HS-27A (cell line): ENCODE results near the gene PDXK.
"Not testable (repeated sequence)": the region's sequence is repeated elsewhere in the genome, so short reads cannot be mapped to it uniquely, and the experiment has no call there.

Experiments used
- DNase-seq: peaks from one replicate; pipeline ENCODE4 v3.0.0-alpha.2; 2012; ENCODE audit warnings: low read depth, missing footprints

The PDXK gene

GRCh38 chr21:43697758-43698643 is 20.9 kb upstream of the PDXK start:
- DNase-seq: no peak

GRCh38 chr21:43699492-43699777 is 19.5 kb upstream of the PDXK start:
- not testable (repeated sequence) for DNase-seq

DNA sequence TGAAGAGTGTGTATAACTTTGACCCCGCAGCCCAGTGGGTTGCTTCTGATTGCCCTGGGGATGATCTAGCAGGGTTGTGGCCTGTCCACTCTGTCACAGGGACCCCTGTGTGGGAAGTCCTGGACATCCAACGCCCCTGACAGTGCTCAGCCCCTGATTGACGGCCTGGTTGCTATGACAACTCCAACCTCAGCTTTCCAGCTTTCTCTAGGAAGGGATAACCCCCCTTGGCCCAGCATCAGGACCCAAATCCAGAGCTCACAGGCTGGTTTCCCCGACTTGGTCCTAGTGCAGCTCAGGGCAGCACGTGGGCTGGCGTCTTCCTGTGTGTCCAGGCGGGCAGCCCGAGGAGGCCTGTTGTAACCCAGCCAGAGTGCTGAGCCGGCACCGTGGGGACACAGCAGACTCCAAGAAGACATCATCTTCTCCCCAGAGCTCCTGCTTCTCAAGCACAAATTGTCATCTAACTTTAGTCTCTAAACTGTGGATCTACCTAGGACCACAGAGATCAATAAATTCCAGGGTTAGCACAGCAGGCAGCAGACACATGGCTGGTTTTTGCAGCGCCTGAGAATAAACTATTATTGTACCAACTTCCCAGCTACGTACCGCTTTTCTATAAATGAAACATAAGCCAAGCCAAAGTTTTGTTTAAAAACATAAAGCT is 18.9 kb upstream of the PDXK start:
- no peak for DNase-seq

DNA sequence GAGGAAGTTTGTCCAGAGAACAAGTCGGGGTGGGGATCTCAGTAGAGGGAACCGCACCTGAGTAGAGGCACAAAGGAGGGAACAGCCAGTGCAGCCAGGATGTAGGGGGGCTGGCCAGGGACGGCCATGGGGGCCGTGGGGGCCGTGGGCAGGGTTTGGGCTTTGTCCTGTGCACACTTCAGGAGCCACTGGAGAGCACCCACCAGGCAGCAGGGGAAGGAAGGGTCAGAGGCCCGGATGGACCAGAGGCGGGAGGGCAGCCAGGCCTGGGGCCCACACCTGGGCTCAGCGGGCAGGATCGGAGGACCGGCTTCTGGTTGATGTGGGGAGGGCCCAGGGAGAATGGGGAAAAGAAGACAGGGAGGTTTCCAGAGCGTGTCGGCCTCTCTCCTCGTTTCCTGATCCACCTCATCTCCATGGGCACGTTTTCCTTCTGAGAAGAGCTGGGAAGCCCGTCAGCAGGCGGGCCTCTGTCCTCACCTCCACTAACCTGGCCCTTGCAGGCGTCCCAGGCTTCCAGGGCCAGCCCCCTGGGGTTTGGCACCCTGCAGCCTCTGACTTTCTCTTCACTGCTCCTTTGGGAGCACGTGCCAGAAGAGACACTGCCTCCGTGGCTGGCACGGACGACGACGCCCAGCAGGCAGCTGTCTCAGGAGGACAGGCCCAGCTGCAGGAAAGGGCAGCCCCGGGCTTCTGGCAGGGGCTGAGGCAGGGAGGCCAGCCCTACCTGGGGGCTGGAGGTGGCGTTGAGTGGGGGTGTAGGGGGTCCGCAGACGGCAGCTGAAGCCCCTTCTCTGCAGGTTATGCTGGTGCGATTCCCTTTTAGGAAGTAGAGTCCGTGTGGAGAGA is 16.8 kb upstream of the PDXK start:
- DNase-seq: no peak

DNA sequence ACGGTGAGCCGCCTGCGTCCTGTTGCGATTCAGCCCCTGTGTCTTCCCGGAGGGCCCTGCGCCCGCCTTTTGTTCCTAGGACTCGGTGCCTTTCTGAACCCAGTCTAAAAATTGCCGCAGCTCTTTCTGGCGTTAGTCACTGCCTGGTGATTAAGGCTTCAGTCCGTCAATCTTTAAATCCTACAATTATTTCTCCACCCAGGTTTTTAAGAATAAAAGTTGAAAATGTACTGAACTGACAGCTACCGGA is 16.2 kb upstream of the PDXK start:
- no peak for DNase-seq

GRCh38 chr21:43703035-43703880 is 15.7 kb upstream of the PDXK start:
- DNase-seq: no peak

DNA sequence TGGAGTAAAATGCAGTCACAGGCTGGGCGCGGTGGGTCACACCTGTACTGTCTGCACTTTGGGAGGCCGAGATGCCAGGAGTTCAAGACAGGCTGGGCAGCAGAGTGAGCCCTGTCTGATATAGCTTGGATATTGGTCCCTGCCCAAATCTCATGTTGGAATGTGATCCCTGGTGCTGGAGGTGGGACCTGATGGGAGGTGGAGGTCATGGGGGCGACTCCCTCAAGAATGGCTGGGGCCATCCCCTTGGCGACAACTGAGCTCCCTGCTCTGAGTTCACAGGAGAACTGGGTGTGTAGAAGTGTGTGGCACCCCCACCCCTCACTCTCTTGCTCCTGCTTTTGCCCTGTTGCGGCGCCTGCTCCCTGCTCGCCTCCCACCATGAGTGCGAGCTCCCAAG is 11.5 kb upstream of the PDXK start:
- no peak for DNase-seq

DNA sequence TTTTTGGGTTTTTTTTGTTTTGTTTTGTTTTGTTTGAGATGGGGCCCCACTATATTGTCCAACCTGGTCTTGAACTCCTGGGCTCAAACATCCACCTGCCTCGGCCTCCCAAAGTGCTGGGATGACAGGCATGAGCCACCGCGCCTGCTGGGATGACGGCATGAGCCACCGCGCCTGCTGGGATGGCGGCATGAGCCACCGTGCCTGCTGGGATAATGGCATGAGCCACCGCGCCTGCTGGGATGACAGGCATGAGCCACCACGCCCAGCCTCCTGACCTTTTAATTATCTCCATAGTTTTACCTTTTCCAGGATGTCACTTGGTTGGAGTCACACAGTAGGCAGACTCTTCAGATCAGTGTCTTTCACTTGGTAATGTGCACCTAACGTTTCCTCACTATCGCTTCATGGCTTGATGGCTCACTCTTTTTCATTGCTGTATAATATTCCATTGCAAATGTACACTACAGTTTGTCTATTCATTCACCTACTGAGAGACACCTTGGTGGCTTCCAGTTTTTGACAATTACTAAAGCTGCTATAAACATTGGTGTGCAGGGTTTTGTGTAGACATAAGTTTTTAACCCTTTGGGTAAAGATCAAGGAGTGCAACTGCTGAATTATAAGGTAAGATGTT is 10.1 kb upstream of the PDXK start:
- no peak for DNase-seq

- peak; percentile 80 for DNase-seq
Measured at GRCh38 chr21:43712268-43712942, 6.5 kb upstream of the PDXK start.

DNA sequence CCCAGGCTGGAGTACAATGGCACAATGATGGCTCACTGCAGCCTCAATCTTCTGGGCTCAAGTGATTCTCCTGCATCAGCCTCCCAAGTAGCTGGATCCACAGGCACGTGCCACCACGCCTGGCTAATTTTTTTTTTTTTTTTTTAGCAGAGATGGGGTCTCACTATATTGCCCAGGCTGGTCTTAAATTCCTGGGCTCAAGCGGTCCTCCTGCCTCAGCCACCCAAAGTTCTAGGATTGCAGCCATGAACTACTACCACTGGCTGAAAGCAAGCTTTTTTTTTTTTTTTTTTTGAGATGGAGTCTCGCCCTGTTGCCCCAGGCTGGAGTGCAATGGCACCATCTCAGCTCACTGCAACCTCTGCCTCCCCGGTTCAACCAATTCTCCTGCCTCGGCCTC is 5.8 kb upstream of the PDXK start:
- not testable (repeated sequence) for DNase-seq

- DNase-seq: no peak
Measured at GRCh38 chr21:43716376-43717165, 2.4 kb upstream of the PDXK start.

- DNase-seq: no peak
Measured at GRCh38 chr21:43717166-43717853, 1.6 kb upstream of the PDXK start.

- no peak for DNase-seq
Measured at GRCh38 chr21:43717967-43718871, 710 bp upstream of the PDXK start.

DNA sequence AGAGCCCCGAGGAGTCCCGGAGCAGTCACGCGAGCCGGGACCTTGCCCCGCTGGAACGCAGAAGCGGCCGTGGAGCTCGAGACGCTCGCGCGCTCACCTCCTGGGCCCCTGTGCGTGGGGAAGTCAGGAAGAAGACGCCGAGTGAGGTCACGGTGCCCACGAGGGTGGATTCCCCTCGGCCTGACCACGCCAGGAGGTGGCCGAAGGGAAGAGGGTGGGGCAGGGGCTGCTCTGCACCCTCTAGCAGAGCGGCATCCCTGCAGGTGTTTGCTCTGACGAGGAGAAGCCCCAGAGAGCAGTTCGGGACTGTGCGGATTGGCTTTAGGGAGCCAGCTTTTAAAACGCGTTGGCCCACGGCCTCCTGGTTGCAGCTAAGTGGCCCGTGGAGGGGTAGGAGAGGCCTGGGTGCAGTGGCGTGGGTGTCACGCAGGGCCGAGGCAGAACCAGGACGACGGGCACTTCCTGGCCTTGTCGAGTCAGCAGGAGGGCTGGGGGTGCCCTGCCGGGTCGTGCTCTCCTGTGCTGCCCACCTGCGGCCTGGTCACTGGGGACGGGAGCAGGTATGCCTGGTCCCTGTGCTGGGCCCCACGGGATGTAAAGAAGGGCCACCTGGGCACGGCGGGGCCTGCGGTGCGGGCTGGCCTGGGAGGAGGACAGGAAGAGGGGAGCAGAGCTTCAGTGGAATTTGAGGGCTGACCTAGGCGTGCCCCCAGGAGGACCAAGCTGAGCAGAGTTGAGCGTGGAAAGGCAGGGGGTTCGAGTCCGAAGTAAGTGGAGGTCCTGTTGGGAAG is 1.0 kb downstream of the PDXK start:
- DNase-seq: no peak

DNA sequence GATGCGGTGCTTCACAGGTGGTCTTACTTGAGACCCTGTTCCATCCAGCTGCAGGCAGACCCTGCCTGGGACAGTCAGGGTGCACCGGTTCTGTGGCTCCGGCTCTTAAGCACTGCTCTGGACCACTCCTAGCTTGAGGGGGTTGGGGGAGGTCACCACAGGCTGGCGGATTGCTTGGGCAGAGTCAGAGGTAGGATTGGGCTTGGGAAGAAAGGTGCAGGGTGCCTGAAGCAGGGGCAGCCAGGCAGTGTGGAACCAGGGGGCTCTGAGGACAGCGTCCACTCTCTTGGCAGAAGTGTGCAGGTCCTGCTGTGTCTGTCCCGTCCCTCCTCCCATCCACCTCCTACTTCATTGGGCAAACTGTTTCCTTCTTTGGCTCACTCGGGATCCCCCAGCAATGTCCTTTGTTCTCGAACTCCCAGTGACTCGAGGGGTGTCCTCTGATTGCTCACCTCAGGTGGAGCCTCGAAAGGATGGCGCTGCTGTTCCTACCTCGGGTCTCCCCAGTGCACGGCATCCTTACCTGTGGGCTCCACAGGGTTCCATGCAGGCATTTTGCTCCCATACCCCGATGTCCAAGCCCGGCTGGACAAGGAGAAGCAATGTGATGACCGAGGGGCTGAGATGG is 1.7 kb downstream of the PDXK start:
- DNase-seq: no peak

- no peak for DNase-seq
Measured at GRCh38 chr21:43721206-43721605, 2.3 kb downstream of the PDXK start.

GRCh38 chr21:43721939-43722338 is 3.0 kb downstream of the PDXK start:
- DNase-seq: no peak
